ENCODE measurements around the gene PC. TPM values are rescaled to one million over a fixed set of nuclear protein-coding genes. Genes with fewer than 3 reads are reported as not detected.

Gene PC
- total RNA-seq, 1 donor from 2014 or later: 47.4 TPM

DNA sequence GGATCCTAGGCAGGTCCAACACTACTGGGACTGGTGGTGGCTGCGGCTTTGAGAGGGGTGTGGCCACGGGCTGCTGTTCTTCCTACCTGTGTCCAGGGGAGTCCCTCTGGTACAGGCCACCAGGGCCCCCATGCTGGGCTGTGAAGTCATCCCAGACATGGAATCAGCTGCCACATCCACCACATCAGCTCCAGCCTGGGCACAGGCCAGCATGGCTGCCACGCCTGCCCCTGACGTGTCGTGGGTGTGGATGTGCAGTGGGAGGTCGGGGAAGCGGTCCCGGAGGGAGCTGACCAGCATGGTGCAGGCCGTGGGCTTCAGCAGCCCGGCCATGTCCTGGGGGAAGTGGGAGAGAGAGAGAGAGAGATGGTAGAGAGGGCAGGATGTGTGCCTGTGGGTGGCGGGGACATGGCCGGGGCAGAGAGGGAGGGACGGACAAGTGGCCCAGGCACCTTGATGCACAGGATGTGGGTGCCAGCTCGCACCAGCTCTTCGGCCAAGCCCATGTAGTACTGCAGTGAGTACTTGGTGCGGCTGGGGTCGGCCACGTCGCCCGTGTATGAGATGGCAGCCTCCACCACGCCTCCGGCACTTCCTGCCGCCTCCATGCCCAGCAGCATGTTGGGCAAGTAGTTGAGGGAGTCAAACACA lies 107.5 kb downstream of the PC start:
- Mint-ChIP-seq H3K36me3 (ENCODE audit: unreplicated experiment) (no peaks in the 10 kb centered on the region), H3K27me3 (ENCODE audit: unreplicated experiment) (peaks cover 16% of the 10 kb centered on the region), H3K9me3 (ENCODE audit: unreplicated experiment) (peaks cover 18% of the 10 kb centered on the region), H3K4me3 (ENCODE audit: unreplicated experiment) (no peak overlapping the region), H3K27ac (ENCODE audit: unreplicated experiment) (no peak overlapping the region), H3K4me1 (ENCODE audit: low read depth, unreplicated experiment) (peaks cover 4% of the 10 kb centered on the region)
- no peak for TF ChIP-seq CTCF (IDR thresholded peaks at IDR 0.05; ENCODE audit: partially characterized antibody, unreplicated experiment)
- DNase-seq: no peak

DNA sequence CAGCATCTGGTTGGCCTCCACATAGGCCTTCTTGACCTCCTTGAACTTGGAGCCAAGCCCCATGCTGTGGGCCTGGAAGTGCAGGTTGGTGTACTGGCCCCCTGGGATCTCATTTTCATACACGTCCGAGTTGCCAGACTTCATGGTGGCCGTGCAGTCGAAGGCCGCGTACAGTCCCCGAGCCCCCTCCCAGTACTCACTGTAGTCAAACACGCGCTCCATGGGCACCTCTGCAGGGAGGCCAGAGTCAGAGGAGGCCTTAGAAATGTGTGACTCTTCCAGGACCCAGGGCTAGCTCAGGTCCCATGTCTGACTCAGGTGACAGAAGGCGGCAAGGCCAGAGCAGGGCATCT lies 108.0 kb downstream of the PC start:
- Mint-ChIP-seq H3K27me3 (ENCODE audit: unreplicated experiment) (peaks cover 11% of the 10 kb centered on the region), H3K36me3 (ENCODE audit: unreplicated experiment) (no peaks in the 10 kb centered on the region), H3K27ac (ENCODE audit: unreplicated experiment) (no peak overlapping the region), H3K4me1 (ENCODE audit: low read depth, unreplicated experiment) (peaks cover 2% of the 10 kb centered on the region), H3K4me3 (ENCODE audit: unreplicated experiment) (no peak overlapping the region), H3K9me3 (ENCODE audit: unreplicated experiment) (peaks cover 13% of the 10 kb centered on the region)
- TF ChIP-seq CTCF (IDR thresholded peaks at IDR 0.05; ENCODE audit: partially characterized antibody, unreplicated experiment): no peak
- no peak for DNase-seq

- no peak for DNase-seq
- Mint-ChIP-seq H3K4me3 (ENCODE audit: unreplicated experiment) (no peak overlapping the region), H3K27ac (ENCODE audit: unreplicated experiment) (no peak overlapping the region), H3K9me3 (ENCODE audit: unreplicated experiment) (peaks cover 12% of the 10 kb centered on the region), H3K4me1 (ENCODE audit: low read depth, unreplicated experiment) (peaks cover 2% of the 10 kb centered on the region), H3K36me3 (ENCODE audit: unreplicated experiment) (no peaks in the 10 kb centered on the region), H3K27me3 (ENCODE audit: unreplicated experiment) (peaks cover 11% of the 10 kb centered on the region)
- TF ChIP-seq CTCF (IDR thresholded peaks at IDR 0.05; ENCODE audit: partially characterized antibody, unreplicated experiment): no peak
Measured at GRCh38 chr11:66849501-66850234, 108.5 kb downstream of the PC start.

DNA sequence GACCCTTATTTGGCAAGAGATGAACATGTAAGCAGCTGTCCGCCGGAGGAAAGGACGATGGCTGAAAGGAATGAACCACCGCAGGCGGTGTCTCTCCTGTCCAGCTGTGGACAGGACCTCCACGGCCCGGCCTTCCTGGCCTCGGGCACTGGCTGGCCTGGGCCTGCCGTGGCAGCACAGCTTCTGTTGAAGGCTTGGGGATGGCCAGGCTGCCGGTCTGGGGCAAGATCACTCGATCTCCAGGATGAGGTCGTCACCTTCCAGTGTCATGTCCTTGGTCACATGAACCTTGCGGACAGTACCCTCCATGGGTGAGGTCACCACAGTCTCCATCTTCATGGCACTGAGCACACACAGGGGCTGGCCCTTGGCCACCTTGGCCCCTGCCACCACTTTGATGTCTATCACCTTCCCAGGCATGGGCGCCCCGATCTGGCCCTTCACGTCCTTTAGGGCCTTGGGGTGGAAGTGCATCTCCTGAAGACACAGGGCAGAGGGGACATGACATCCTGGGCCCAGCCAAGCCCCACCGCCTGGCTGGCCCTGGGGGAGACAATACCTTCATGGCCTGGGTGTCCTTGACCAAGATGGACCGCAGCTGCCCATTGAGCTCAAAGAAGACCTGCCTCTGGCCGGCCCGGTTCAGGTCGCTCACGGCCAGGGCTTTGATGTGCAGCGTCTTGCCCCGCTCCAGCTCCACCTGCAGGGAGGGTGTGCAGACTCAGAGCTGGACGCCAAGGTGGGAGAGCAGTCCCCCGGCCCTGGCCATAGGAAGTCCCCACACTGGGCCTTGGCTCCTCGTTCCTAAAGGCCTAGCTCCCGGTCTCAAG lies 109.3 kb downstream of the PC start:
- DNase-seq: no peak
- Mint-ChIP-seq H3K4me1 (ENCODE audit: low read depth, unreplicated experiment) (peaks cover 5% of the 10 kb centered on the region), H3K27ac (ENCODE audit: unreplicated experiment) (no peak overlapping the region), H3K27me3 (ENCODE audit: unreplicated experiment) (peaks cover 12% of the 10 kb centered on the region), H3K4me3 (ENCODE audit: unreplicated experiment) (no peak overlapping the region), H3K9me3 (ENCODE audit: unreplicated experiment) (peaks cover 12% of the 10 kb centered on the region), H3K36me3 (ENCODE audit: unreplicated experiment) (no peaks in the 10 kb centered on the region)
- TF ChIP-seq CTCF (IDR thresholded peaks at IDR 0.05; ENCODE audit: partially characterized antibody, unreplicated experiment): no peak

Data from glutamatergic neuron (in vitro differentiated cells).